HEK293T (cell line): ENCODE results near the gene PSMB11.

Experiments used
- CTCF ChIA-PET: fragments of 350-600 bp; formaldehyde crosslinking; extraction: SDS; loops from one replicate; lab custom pipeline; 2021; ENCODE audit warnings: antibody characterized with exemption, inconsistent platforms; lab: Yijun Ruan, JAX
- POLR2A ChIA-PET: fragments of 350-600 bp; formaldehyde crosslinking; extraction: SDS; loops from one replicate; lab custom pipeline; 2020; ENCODE audit warnings: antibody characterized with exemption, inconsistent platforms; lab: Yijun Ruan, JAX
- DNase-seq: peaks from one replicate; pipeline ENCODE4 v3.0.0; 2012; ENCODE audit warnings: mixed read lengths; ENCODE audit errors: extremely low spot score
- ARNT ChIP-seq: fragments of 450-650 bp; IDR thresholded peaks from 2 replicates; pipeline ENCODE4 v1.6.1; 2017; ENCODE audit warnings: mild to moderate bottlenecking
- BHLHE40 ChIP-seq: fragments of 450-650 bp; IDR thresholded peaks from 2 replicates; pipeline ENCODE4 v1.6.1; 2016; ENCODE audit warnings: mild to moderate bottlenecking, moderate library complexity, borderline replicate concordance
- CTBP1 ChIP-seq: fragments of 450-650 bp; IDR thresholded peaks from 2 replicates; pipeline ENCODE4 v1.6.1; 2016; ENCODE audit warnings: borderline replicate concordance
- ELF4 ChIP-seq: fragments of 450-650 bp; IDR thresholded peaks from 2 replicates; pipeline ENCODE4 v1.6.1; 2017; ENCODE audit warnings: antibody characterized with exemption
- FOXA1 ChIP-seq: fragments of 450-650 bp; IDR thresholded peaks from 2 replicates; pipeline ENCODE4 v1.6.1; 2016; ENCODE audit warnings: mild to moderate bottlenecking
- FOXK2 ChIP-seq: fragments of 450-650 bp; IDR thresholded peaks from 2 replicates; pipeline ENCODE4 v1.6.1; 2016; ENCODE audit warnings: mild to moderate bottlenecking
- FOXM1 ChIP-seq: fragments of 450-650 bp; IDR thresholded peaks from 2 replicates; pipeline ENCODE4 v1.6.1; 2017; ENCODE audit warnings: mild to moderate bottlenecking, borderline replicate concordance
- HDGF ChIP-seq: fragments of 450-650 bp; IDR thresholded peaks from 2 replicates; pipeline ENCODE4 v1.6.1; 2017; ENCODE audit warnings: antibody characterized with exemption, borderline replicate concordance
- L3MBTL2 ChIP-seq: fragments of 450-650 bp; conservative IDR thresholded peaks from 2 replicates; pipeline ENCODE4 v1.6.1; 2016; ENCODE audit warnings: mild to moderate bottlenecking
- LEF1 ChIP-seq: fragments of 450-650 bp; IDR thresholded peaks from 2 replicates; pipeline ENCODE4 v1.6.1; 2017; ENCODE audit warnings: mild to moderate bottlenecking, borderline replicate concordance
- NFRKB ChIP-seq: fragments of 450-650 bp; IDR thresholded peaks from 2 replicates; pipeline ENCODE4 v1.6.1; 2016; ENCODE audit warnings: mild to moderate bottlenecking, moderate library complexity
- SP1 ChIP-seq: fragments of 450-650 bp; IDR thresholded peaks from 2 replicates; pipeline ENCODE4 v1.6.1; 2017
- SUZ12 ChIP-seq: fragments of 450-650 bp; IDR thresholded peaks from 2 replicates; pipeline ENCODE4 v1.6.1; 2016; ENCODE audit warnings: mild to moderate bottlenecking
- TARDBP ChIP-seq: fragments of 450-650 bp; IDR thresholded peaks from 2 replicates; pipeline ENCODE4 v1.6.1; 2016
- ZNF384 ChIP-seq: fragments of 450-650 bp; IDR thresholded peaks from 2 replicates; pipeline ENCODE4 v1.6.1; 2016
- TF ChIP-seq, protein P1 (sequence below): fragments of 450-650 bp; IDR thresholded peaks from 2 replicates; pipeline ENCODE4 v1.6.1; 2016

The PSMB11 gene

DNA sequence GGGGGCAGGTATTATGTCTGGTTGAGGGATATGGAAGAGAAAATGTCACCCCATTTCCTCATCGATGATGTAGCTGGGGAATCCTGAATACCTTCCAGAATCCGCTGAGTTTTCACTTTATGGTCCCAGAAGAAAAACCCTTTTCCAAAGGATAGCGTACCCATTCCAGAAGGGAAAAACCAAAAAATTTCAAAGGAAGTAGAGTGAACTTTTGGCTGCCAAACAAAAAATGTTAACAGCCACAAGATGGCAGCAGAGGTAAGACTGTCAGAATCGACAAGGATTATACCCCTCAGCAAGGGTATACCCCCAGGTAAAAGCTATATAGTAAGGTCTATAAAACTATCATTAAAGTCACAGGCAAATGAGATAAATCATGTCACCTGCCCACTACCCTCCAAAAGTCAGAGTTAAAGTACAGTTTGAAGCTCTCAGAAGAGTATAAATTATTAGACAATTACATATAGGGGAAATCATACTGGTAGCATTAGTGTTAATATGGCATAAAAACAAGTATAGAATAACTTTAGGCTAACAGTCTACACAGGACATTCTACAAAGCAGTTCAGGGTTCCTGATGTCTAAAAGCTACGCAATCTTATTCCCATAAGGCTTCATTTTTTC, 34.9 kb downstream of the PSMB11 start:
- peak; percentile 40 for DNase-seq
- TF ChIP-seq TARDBP (no peak), SUZ12 (no peak), HDGF (no peak), NFRKB (no peak)
- TF ChIP-seq, protein P1, sequence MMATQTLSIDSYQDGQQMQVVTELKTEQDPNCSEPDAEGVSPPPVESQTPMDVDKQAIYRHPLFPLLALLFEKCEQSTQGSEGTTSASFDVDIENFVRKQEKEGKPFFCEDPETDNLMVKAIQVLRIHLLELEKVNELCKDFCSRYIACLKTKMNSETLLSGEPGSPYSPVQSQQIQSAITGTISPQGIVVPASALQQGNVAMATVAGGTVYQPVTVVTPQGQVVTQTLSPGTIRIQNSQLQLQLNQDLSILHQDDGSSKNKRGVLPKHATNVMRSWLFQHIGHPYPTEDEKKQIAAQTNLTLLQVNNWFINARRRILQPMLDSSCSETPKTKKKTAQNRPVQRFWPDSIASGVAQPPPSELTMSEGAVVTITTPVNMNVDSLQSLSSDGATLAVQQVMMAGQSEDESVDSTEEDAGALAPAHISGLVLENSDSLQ: peak; percentile 38; the same call in 1 of the 2 replicates

DNA sequence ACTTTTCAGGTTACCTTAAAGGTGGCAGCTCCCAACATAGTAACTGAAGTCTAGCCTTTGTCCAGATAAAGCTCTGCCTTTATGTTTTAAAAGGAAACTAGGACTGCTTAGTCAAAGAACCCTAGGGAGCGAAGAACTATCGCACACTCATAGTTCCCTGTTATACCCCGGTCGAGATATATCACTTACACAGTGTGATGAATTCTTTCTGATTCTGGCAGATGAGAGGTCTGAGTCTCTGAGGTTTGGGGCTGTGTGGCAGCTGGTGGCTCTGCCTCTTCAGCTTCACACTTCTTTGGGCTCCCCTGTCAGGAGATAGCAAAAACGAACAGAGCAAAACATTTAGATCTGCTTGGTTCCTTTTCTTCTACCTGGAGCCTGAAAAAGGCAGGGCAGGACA, 36.0 kb downstream of the PSMB11 start:
- no peak for DNase-seq
- ChIA-PET POLR2A (interaction anchor here (1.2 to 2.9 kb wide), 3 partner anchors 16 to 122 kb away, joined by 3 to 27 read pairs (median 3); partner anchors contain the start of genes ACIN1 and C14orf119), CTCF (interaction anchor here (0.9 to 2.8 kb wide), 9 partner anchors 8 to 104 kb away, joined by 3 to 27 read pairs (median 4); no protein-coding TSS in a partner anchor)
- TF ChIP-seq ELF4: no peak
- TF ChIP-seq FOXK2: no peak
- TF ChIP-seq, protein P1: no peak
- no peak for TF ChIP-seq FOXA1
- no peak for TF ChIP-seq L3MBTL2
- TF ChIP-seq NFRKB: no peak
- TF ChIP-seq CTBP1: no peak
- no peak for TF ChIP-seq BHLHE40
- no peak for TF ChIP-seq TARDBP
- no peak for TF ChIP-seq ARNT
- no peak for TF ChIP-seq ZNF384

More for the DNA sequence above, 34.9 kb downstream of the PSMB11 start:
- POLR2A ChIA-PET: interaction anchor here (1.3 to 2.9 kb wide), 2 partner anchors 18 to 121 kb away, joined by 3 to 27 read pairs; partner anchors contain the start of genes ACIN1 and C14orf119
- CTCF ChIA-PET: interaction anchor here (0.6 to 2.8 kb wide), 22 partner anchors 8 to 520 kb away, joined by 3 to 27 read pairs (median 4); partner anchors contain the start of genes ACIN1, C14orf119 and SLC7A8

DNA sequence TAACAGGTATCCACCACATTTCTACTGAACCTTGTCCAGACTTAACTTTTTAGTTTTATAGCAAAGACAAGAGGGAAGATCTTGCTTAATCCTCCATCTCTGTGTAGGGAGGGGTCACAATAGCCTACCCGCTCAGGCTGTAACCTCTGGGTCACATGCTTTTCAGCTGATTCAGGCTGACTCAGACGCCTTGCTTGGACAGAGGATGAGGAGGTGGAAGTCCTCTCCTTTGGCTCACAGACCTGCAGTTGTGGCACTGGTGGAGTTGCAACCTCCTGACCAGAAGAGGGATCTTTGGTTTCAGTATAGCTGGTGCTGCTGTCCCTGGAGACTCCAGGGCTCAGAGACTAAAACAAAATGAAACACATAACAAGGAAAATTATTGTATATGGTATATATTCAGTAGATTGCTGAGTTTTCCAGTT, 36.7 kb downstream of the PSMB11 start:
- TF ChIP-seq FOXM1: no peak
- TF ChIP-seq SUZ12: no peak
- no peak for TF ChIP-seq LEF1
- no peak for TF ChIP-seq FOXK2
- TF ChIP-seq SP1: no peak
- no peak for TF ChIP-seq L3MBTL2
- no peak for TF ChIP-seq HDGF
- no peak for TF ChIP-seq ELF4
- no peak for TF ChIP-seq ZNF384
- TF ChIP-seq CTBP1: no peak
- no peak for TF ChIP-seq BHLHE40
- no peak for TF ChIP-seq TARDBP
- no peak for TF ChIP-seq FOXA1
- no peak for TF ChIP-seq NFRKB
- TF ChIP-seq ARNT: no peak
- TF ChIP-seq, protein P1: no peak
- ChIA-PET POLR2A (interaction anchor here (1.2 to 2.9 kb wide), 2 partner anchors 16 kb away, joined by 3 to 27 read pairs; partner anchors contain the start of genes ACIN1 and C14orf119), CTCF (interaction anchor here (1.4 to 2.8 kb wide), 2 partner anchors 8 to 10 kb away, joined by 3 to 27 read pairs; no protein-coding TSS in a partner anchor)
- DNase-seq: no peak

DNA sequence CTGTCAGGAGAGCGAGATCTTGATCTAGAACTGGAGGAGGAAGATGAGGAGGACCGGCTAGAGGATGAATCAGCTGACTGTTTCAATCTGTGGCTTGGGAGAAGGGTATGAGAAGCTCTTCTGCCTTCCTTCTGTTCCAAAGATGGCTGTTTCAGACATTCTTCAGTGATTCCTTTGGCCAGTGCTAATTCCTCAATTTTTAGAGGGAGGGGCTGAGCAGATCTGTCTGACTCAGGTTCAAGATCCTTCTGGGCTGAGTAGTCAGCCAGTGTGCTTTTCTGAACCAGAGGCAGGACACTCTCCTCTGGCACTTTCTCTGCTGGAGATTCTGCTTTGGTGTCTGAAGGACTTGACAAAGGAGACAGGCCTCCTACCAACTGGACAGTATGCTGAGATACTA, 37.7 kb downstream of the PSMB11 start:
- TF ChIP-seq SUZ12 (no peak), L3MBTL2 (no peak), HDGF (no peak), ELF4 (no peak)
- ChIA-PET CTCF (interaction anchor here (1.0 kb wide), 1 partner anchor 11 kb away, joined by 3 read pairs; no protein-coding TSS in a partner anchor), POLR2A (no interaction called here)
- DNase-seq: no peak

DNA sequence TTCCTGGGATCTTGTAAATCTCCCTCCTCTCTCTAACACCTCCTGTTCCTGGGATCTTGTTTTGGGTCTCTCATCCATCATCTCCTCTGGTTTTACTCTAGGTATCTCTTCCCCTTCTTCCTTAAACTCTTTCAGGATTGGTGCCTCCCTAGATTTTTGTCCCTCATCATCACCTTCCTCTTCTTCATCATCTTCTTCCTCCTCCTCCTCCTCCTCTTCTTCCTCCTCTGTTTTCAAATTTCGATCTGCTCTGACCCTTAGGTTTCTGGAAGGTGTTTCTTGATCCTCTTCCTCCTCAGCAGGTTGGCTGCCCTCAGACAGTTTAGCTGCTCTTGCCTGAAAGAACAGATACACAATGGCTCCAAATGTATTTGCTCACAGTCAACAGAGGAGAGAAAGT, 38.5 kb downstream of the PSMB11 start:
- ChIA-PET CTCF (interaction anchor here (1.0 kb wide), 1 partner anchor 12 kb away, joined by 3 read pairs; no protein-coding TSS in a partner anchor), POLR2A (interaction anchor here (1.2 to 3.1 kb wide), 3 partner anchors 9 to 15 kb away, joined by 3 to 18 read pairs (median 3); partner anchors contain the start of genes ACIN1 and C14orf119)
- no peak for DNase-seq
- no peak for TF ChIP-seq NFRKB
- TF ChIP-seq ARNT: no peak
- TF ChIP-seq BHLHE40: no peak
- no peak for TF ChIP-seq L3MBTL2
- TF ChIP-seq CTBP1: no peak
- no peak for TF ChIP-seq FOXM1
- no peak for TF ChIP-seq LEF1
- TF ChIP-seq ZNF384: no peak
- TF ChIP-seq TARDBP: no peak
- no peak for TF ChIP-seq FOXK2
- TF ChIP-seq, protein P1: no peak
